Endothelial cell of hepatic sinusoid (primary cell): ENCODE measurements around the gene PGAP2.

Experiments
- in situ Hi-C: cut with HindIII; loops from 2 replicates; pipeline ENCODE4 v1.10.0; 2017; ENCODE audit warnings: low sequenced_read_pairs

PGAP2 gene

GRCh38 chr11:3831378-3832239, 23.2 kb downstream of the PGAP2 start:
- in situ Hi-C loops: no loop called here

- in situ Hi-C loops: no loop called here
These were observed 24.5 kb downstream of the PGAP2 start for GRCh38 chr11:3832816-3833215.

GRCh38 chr11:3833449-3833848, 25.1 kb downstream of the PGAP2 start:
- in situ Hi-C loops: no loop called here

- in situ Hi-C loops: no loop called here
These were observed 25.9 kb downstream of the PGAP2 start for GRCh38 chr11:3834349-3834663.

GRCh38 chr11:3834664-3835461, 26.5 kb downstream of the PGAP2 start:
- in situ Hi-C loops: no loop called here

GRCh38 chr11:3835751-3836150, 27.4 kb downstream of the PGAP2 start:
- in situ Hi-C loops: no loop called here

- in situ Hi-C loops: no loop called here
These were observed 28.5 kb downstream of the PGAP2 start for GRCh38 chr11:3836903-3837302.

GRCh38 chr11:3837793-3838192, 29.4 kb downstream of the PGAP2 start:
- in situ Hi-C loops: no loop called here

GRCh38 chr11:3838504-3838903, 30.1 kb downstream of the PGAP2 start:
- in situ Hi-C loops: no loop called here

- in situ Hi-C loops: no loop called here
These were observed 31.9 kb downstream of the PGAP2 start for GRCh38 chr11:3840004-3840869.

GRCh38 chr11:3840870-3841425, 32.6 kb downstream of the PGAP2 start, which contains the start of gene RHOG:
TSS of gene RHOG (minus strand) at chr11:3840959. CDS start at chr11:3828138, 12,821 bp downstream.
- in situ Hi-C loops: no loop called here

GRCh38 chr11:3841426-3842350, 33.3 kb downstream of the PGAP2 start:
- in situ Hi-C loops: no loop called here

GRCh38 chr11:3843326-3843725, 35.0 kb downstream of the PGAP2 start:
- in situ Hi-C loops: no loop called here

GRCh38 chr11:3845246-3845645, 36.9 kb downstream of the PGAP2 start:
- in situ Hi-C loops: no loop called here

GRCh38 chr11:3845670-3846069, 37.3 kb downstream of the PGAP2 start:
- in situ Hi-C loops: no loop called here

GRCh38 chr11:3849297-3849874, 41.0 kb downstream of the PGAP2 start:
- in situ Hi-C loops: no loop called here

- in situ Hi-C loops: loop anchor here (5.0 kb wide), 2 partner anchors 71 to 219 kb away; no protein-coding TSS in a partner anchor
These were observed 45.1 kb downstream of the PGAP2 start for GRCh38 chr11:3853545-3853842.

GRCh38 chr11:3853899-3854659, 45.7 kb downstream of the PGAP2 start:
- in situ Hi-C loops: loop anchor here (5.0 kb wide), 2 partner anchors 72 to 218 kb away; no protein-coding TSS in a partner anchor

- in situ Hi-C loops: loop anchor here (5.0 kb wide), 2 partner anchors 72 to 218 kb away; no protein-coding TSS in a partner anchor
These were observed 46.3 kb downstream of the PGAP2 start for GRCh38 chr11:3854660-3854976.
